ENCODE measurements around the gene ATP8A2.
"Not testable (repeated sequence)": the region's sequence is repeated elsewhere in the genome, so short reads cannot be mapped to it uniquely, and the experiment has no call there.

ATP8A2 gene

GRCh38 chr13:25462301-25463125 lies 90.7 kb downstream of the ATP8A2 start:
- no peak for DNase-seq (ENCODE audit: low read depth, low spot score)

GRCh38 chr13:25463496-25463895 lies 91.7 kb downstream of the ATP8A2 start:
- no peak for DNase-seq (ENCODE audit: low read depth, low spot score)

DNA sequence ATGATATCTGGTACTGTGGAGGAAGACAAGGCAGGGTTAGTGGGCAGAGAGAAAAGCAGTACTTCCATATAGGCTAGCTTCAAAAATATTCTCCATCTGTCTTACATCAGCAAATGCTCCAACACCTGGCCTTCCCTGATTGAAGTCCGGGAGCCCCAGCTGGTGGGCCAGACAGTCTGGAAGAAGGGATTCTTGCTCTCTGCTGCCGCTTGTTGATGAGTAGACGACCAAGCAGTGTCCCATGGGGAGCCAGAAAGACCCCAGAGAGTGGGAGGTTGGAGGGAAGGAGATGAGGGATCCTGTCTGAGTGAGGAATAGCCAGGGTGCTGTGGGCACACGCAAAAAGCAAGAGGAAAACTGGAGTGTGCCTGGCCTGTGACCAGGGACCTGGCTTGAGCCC lies 95.1 kb downstream of the ATP8A2 start:
- no peak for DNase-seq (ENCODE audit: low read depth, low spot score)

- DNase-seq (ENCODE audit: low read depth, low spot score), result no peak
Observed at GRCh38 chr13:25468325-25469168, 96.8 kb downstream of the ATP8A2 start.

DNA sequence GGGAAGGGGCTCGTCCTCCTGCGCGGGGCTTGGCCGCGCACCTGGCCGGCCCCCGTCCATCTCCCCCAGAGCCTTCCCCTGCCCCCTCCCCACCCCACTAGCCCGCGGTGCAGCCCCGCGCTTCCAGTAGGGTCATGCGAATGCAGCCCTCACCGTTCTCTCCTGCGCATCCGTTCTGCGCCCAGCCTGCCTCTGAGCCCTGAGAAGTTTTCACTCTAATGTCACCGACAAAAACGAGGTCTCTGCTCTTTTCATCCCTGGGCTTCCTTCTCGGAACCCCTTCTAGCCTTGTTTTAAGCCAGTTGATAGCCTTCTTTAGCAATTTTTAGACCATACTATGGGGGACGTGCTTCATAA lies 97.4 kb downstream of the ATP8A2 start:
- DNase-seq (ENCODE audit: low read depth, low spot score), result no peak

DNA sequence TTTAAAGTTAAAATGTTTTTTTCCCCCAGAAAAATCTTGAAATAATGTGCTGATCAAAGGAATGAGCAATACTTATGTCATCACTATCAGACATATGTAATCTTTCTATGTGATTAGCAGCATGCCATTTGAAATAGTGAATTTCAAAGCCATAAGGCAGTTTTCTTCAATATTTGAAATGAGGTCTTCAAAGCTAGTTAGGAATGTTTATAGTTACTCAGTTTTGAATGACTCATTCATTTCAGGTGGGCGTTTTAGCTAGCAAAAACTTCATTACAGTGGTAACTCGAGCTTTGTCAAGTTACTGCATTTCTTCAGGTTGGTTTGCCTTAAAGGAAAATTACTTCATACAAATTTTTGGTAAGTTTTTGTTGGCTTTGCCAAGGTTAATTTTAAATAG lies 102.1 kb downstream of the ATP8A2 start:
- no peak for DNase-seq (ENCODE audit: low read depth, low spot score)

- no peak for DNase-seq (ENCODE audit: low read depth, low spot score)
Observed at GRCh38 chr13:25478186-25478585, 106.4 kb downstream of the ATP8A2 start.

DNA sequence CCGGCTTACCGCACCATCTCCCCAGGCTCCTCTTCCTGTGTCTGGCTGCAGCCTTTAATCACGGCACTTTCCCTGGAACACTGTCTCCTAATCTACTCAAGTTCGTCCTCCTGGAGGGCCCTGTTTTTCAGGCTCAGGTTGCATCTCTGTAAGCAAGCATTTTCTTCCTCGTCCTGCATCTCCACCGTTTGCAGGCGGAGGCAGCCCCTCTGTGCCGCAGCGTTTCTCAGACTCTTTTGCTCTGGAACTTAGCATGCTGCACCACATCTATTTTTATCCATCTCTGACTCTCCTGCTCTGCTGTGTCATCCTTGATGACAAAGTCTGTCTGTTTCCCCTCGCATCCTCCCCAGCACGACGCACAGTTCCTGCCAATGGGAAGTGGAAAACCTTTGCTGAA lies 117.5 kb downstream of the ATP8A2 start:
- no peak for DNase-seq (ENCODE audit: low read depth, low spot score)

DNA sequence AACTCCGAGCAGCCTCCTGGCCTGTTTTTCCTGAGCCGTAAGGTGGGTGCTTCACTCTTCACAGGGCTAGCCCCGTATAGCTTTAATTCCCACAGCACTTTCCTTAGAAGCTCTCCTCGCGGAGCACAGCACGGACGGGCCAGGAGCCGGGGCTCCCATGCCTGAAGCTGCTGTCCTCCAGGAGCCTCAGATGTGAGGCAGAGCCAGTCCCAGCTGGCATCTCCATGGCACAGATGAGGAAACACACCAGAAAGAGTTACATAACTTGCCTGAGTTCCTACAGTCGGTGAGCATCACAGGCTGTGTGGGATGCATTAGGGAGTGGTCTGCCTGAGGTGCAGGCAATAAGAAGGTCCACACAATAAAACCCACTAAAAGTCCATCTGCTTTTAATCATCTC lies 118.5 kb downstream of the ATP8A2 start:
- no peak for DNase-seq (ENCODE audit: low read depth, low spot score)

GRCh38 chr13:25493931-25494640 lies 122.3 kb downstream of the ATP8A2 start:
- DNase-seq (ENCODE audit: low read depth, low spot score), result no peak

DNA sequence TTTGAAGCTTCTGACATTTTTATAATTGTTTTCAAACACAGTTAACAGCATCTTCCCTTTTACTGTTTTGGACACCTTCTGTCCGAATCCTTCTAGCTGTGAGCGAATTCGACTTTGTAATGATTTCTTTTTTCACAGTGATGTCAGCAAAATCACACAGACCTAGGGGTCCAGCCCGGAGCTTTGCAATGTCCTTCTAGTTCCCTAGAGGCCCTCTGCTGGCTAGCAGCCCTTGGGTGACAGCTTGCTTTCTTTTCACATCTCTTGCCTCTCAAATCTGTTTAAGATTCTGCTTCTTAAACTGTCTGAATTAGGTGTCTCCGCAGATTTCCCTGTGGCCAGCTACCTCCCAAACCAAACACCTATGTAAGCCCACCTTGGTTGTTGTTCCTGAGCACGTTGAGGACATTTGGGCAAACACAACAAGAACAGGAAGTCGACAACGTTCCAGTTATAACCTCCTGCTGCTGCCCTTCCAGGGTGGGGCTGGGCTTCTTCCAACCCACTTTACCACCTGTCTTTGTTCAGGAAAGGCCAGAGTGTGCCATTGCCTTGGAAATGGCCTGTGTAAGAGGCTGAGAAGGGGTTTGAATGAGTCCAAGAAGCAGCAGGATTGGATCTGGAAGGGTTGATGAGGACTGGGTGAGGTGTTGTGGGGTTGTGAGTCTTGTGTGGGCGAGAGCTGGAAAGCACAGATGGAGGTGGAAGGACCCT lies 123.1 kb downstream of the ATP8A2 start:
- no peak for DNase-seq (ENCODE audit: low read depth, low spot score)

GRCh38 chr13:25501231-25501630 lies 129.5 kb downstream of the ATP8A2 start:
- no peak for DNase-seq (ENCODE audit: low read depth, low spot score)

DNA sequence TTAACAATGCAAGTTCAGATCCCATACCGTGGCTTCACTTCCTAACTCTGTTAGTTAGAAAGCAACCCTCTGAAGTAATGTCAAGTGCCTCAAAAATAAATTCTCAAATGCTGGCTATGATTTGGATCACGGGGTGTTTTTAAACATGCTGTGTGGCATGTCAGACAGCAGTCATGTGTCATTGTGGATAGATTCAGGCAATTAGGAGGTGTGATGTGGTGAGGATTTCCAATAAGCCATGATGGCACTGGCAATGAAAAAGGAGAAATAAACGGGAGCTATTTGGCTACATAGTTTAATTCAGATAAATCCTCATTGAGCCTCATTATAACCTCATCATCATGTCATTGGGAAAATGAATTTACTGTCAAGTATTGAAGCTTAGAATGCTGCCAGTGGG lies 130.3 kb downstream of the ATP8A2 start:
- no peak for DNase-seq (ENCODE audit: low read depth, low spot score)

GRCh38 chr13:25502551-25502950 lies 130.8 kb downstream of the ATP8A2 start:
- no peak for DNase-seq (ENCODE audit: low read depth, low spot score)

DNA sequence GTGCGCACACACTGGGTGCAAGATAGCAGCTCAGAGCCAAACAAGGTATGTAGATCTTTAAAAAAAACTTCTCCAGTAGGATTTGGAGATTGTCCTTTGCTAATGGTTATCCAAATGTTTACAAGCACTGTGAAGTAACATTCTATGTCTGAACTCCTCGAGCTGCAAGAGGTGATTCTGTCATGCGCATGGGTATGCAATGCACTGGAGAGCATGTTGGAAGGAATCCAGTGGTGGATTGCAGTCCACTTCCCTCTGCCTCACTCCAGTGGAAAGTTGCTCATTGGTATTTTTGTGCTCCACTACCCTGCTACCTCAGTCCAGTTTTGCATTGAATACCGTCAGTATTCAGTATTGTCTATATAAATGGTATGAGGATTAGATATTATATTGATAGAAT lies 132.1 kb downstream of the ATP8A2 start:
- no peak for DNase-seq (ENCODE audit: low read depth, low spot score)

DNA sequence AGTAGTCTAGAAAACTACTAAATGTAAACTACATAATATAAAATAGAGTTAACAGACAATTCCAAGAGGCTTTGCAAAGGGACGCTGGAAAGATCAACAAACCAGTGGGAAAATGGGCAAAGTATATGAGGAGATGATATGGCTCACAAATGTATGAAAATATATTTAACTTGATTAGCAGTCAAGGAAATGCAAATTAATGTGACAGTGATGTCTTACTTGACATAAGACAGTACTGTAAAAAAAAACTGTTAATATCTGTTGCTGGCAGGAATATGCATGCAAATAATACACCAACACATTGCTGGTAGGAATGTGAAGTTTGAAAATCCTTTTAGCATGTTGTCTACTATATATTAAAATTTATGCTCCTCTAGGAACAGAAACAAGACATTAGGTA lies 136.1 kb downstream of the ATP8A2 start:
- no peak for DNase-seq (ENCODE audit: low read depth, low spot score)

DNA sequence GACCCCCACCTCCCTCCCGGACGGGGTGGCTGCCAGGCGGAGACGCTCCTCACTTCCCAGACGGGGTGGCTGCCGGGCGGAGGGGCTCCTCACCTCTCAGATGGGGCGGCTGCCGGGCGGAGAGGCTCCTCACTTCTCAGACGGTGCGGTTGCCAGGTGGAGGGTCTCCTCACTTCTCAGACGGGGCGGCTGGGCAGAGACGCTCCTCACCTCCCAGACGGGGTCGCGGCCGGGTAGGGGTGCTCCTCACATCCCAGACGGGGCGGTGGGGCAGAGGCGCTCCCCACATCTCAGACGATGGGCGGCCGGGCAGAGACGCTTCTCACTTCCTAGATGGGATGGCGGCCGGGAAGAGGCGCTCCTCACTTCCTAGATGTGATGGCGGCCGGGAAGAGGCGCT lies 141.3 kb downstream of the ATP8A2 start:
- DNase-seq (ENCODE audit: low read depth, low spot score), result not testable (repeated sequence)

- no peak for DNase-seq (ENCODE audit: low read depth, low spot score)
Observed at GRCh38 chr13:25518441-25518840, 146.7 kb downstream of the ATP8A2 start.

DNA sequence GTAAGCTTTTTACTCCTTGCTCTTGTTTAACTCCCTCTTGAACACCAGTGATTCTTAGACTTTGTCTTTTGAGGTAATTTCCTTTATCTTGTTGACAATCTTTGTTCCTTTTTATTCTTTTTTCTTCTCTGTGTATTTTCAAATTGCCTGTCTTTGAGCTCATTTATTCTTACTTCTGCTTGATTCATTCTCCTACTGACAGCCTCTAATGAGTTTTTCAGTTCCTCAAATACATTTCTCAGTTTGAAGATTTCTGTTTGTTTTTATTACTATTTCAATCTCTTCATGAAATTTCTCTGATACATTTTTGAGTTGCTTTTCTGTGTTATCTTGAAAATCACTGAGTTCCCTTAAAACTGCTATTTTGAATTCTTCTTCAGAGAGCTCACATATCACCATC lies 154.1 kb downstream of the ATP8A2 start:
- DNase-seq (ENCODE audit: low read depth, low spot score), result no peak

- DNase-seq (ENCODE audit: low read depth, low spot score), result no peak
Observed at GRCh38 chr13:25528266-25528665, 156.5 kb downstream of the ATP8A2 start.

GRCh38 chr13:25529425-25529824 lies 157.7 kb downstream of the ATP8A2 start:
- DNase-seq (ENCODE audit: low read depth, low spot score), result no peak

- no peak for DNase-seq (ENCODE audit: low read depth, low spot score)
Observed at GRCh38 chr13:25538276-25538675, 166.5 kb downstream of the ATP8A2 start.
